ENCODE measurements around the gene GRM4. TPM values are rescaled to one million over a fixed set of nuclear protein-coding genes. Genes with fewer than 3 reads are reported as not detected.

GRM4 gene
- total and polyA plus RNA-seq, 10 of the 15 experiments (the other 5 are each of a cell fraction or from before 2014, with no cell fraction given) = 0.01 to 0.31 (median 0.05) TPM; not detected in 2

DNA sequence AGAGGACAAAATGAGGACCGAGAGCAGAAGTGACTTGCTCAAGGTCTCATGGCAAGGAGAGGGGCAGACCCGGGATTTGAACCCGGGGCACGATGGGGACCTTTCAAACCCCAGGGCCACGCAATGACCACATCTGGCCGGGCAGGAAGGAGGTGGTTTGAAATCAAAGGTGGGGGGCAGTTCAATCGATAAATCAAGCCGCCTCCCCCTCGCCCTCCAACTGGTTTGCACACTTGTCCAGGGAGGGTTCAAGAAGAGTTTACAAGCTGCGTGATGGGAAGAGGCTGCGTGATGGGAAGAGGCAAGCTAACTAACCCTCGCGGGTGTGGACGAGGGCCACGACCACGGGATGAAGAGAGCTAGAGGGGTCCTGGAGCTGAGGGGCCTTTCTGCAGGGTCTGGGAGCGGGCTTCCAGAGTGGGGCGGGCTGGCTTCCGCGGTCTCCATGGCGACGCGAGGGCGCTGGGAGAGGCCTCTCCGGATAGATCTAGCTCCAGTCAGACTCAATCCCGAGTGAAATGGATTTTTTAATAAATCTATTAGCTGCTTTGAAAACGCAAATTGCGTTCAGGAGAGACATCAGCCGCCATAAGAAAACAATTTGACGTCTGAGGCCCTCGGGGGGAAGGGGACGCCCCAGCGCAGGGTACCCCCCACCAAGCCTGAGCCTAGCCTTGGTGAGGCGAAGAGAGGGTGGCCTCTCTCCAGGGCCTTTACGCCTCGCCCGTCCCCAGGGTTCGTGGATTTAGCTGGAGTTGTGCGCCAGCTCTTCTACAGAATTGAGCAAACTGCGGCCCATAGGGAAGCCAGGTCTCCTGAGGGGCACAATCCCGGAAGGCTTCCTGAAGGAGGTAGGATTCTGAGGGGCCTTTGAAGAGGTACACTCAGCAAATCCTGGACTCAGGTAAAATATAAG, 143.9 kb downstream of the GRM4 start:
- SMC1A ChIA-PET (ENCODE audit: uncharacterized antibody, unreplicated experiment) = no interaction called here
- H3K4me3 ChIP-seq = no peak overlapping the region
- DNase-seq (ENCODE audit: low read depth, low spot score) (no peak), FAIRE-seq (no peak), ATAC-seq (no peak)
- BruUV-seq (replicated peaks) = no TSS peak
- RAD21 ChIA-PET (ENCODE audit: unreplicated experiment) = no interaction called here
- H3K4me2 ChIP-seq (ENCODE audit: control insufficient read depth, insufficient read depth) = no peak overlapping the region
- WGBS (ENCODE audit: insufficient coverage, insufficient replicate concordance, low lambda C conversion rate, missing lambda C conversion rate) = 53% methylated on average over 39 of the region's 41 CpGs
- CTCF ChIA-PET = interaction anchor here (0.6 to 0.9 kb wide), 2 partner anchors 229 to 259 kb away, joined by 3 to 4 read pairs; no protein-coding TSS in a partner anchor
- no peak overlapping the region for H2AFZ ChIP-seq (ENCODE audit: control insufficient read depth, low read depth, low read length)
- H3K79me2 ChIP-seq (ENCODE audit: control insufficient read depth, insufficient read depth, low read length) = no peaks in the 10 kb centered on the region
- peaks cover 0 to 2% of the 10 kb centered on the region in 2 experiments; a peak in 2 of 4 replicates for H3K27me3 ChIP-seq (replicated peaks in 1 of 2; ENCODE audit: control insufficient read depth in 2 of 2, insufficient read depth in 2 of 2, low read length in 1 of 2)
- no peak overlapping the region for H3K27ac ChIP-seq (ENCODE audit: control insufficient read depth, insufficient read depth)
- TF ChIP-seq, protein P1, sequence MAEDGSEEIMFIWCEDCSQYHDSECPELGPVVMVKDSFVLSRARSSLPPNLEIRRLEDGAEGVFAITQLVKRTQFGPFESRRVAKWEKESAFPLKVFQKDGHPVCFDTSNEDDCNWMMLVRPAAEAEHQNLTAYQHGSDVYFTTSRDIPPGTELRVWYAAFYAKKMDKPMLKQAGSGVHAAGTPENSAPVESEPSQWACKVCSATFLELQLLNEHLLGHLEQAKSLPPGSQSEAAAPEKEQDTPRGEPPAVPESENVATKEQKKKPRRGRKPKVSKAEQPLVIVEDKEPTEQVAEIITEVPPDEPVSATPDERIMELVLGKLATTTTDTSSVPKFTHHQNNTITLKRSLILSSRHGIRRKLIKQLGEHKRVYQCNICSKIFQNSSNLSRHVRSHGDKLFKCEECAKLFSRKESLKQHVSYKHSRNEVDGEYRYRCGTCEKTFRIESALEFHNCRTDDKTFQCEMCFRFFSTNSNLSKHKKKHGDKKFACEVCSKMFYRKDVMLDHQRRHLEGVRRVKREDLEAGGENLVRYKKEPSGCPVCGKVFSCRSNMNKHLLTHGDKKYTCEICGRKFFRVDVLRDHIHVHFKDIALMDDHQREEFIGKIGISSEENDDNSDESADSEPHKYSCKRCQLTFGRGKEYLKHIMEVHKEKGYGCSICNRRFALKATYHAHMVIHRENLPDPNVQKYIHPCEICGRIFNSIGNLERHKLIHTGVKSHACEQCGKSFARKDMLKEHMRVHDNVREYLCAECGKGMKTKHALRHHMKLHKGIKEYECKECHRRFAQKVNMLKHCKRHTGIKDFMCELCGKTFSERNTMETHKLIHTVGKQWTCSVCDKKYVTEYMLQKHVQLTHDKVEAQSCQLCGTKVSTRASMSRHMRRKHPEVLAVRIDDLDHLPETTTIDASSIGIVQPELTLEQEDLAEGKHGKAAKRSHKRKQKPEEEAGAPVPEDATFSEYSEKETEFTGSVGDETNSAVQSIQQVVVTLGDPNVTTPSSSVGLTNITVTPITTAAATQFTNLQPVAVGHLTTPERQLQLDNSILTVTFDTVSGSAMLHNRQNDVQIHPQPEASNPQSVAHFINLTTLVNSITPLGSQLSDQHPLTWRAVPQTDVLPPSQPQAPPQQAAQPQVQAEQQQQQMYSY (CRISPR knock-in tag; IDR thresholded peaks at IDR 0.05) = no peak
- no peak for TF ChIP-seq SUPT20H (IDR thresholded peaks at IDR 0.05; ENCODE audit: borderline replicate concordance, control insufficient read depth, low read depth, low read length)
- TF ChIP-seq, protein P2, sequence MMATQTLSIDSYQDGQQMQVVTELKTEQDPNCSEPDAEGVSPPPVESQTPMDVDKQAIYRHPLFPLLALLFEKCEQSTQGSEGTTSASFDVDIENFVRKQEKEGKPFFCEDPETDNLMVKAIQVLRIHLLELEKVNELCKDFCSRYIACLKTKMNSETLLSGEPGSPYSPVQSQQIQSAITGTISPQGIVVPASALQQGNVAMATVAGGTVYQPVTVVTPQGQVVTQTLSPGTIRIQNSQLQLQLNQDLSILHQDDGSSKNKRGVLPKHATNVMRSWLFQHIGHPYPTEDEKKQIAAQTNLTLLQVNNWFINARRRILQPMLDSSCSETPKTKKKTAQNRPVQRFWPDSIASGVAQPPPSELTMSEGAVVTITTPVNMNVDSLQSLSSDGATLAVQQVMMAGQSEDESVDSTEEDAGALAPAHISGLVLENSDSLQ (IDR thresholded peaks at IDR 0.05) = no peak
- TF ChIP-seq, protein P3, sequence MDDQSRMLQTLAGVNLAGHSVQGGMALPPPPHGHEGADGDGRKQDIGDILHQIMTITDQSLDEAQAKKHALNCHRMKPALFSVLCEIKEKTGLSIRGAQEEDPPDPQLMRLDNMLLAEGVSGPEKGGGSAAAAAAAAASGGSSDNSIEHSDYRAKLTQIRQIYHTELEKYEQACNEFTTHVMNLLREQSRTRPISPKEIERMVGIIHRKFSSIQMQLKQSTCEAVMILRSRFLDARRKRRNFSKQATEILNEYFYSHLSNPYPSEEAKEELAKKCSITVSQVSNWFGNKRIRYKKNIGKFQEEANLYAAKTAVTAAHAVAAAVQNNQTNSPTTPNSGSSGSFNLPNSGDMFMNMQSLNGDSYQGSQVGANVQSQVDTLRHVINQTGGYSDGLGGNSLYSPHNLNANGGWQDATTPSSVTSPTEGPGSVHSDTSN (IDR thresholded peaks at IDR 0.05; ENCODE audit: insufficient replicate concordance, low read depth, low read length) = no peak
- TF ChIP-seq CHD1 (IDR thresholded peaks at IDR 0.05; ENCODE audit: low read depth, low read length) = no peak
- TF ChIP-seq NR2F1 (conservative IDR thresholded peaks at IDR 0.05) = no peak
- TF ChIP-seq PAX8 (IDR thresholded peaks at IDR 0.05) = no peak
- no peaks in the 10 kb centered on the region for H3K9me3 ChIP-seq (replicated peaks; ENCODE audit: control insufficient read depth, insufficient read depth, low read length)
- intact Hi-C loops (cut with micrococcal nuclease; ENCODE audit: unreplicated experiment) = no loop called here
- in situ Hi-C loops (cut with MboI) = no loop called here
- no peaks in the 10 kb centered on the region for H3K4me1 ChIP-seq (ENCODE audit: control insufficient read depth, insufficient read depth, low read length)
- POLR2A ChIA-PET = no interaction called here
- no peaks in the 10 kb centered on the region for H3K36me3 ChIP-seq (ENCODE audit: control insufficient read depth in 2 of 2, insufficient read depth in 2 of 2, low read length in 1 of 2)
- H4K20me1 ChIP-seq (ENCODE audit: control insufficient read depth, insufficient read depth) = no peaks in the 10 kb centered on the region
- H3K9ac ChIP-seq (ENCODE audit: control insufficient read depth, insufficient read depth, low read length) = no peak overlapping the region

Measured in GM12878 (cell line).